ENCODE results near the gene SLC22A12. TPM values are rescaled to one million over a fixed set of nuclear protein-coding genes. Genes with fewer than 3 reads are reported as not detected.

The SLC22A12 gene
- total RNA-seq, 1 donor from 2014 or later: not detected

GRCh38 chr11:64607381-64607985 is 16.5 kb downstream of the SLC22A12 start:
- peaks cover 44% of the 10 kb centered on the region for H3K27me3 ChIP-seq (ENCODE audit: control insufficient read depth, insufficient read depth, low read length)
- H3K4me3 ChIP-seq (ENCODE audit: low read depth, low read length): no peak overlapping the region

GRCh38 chr11:64608046-64608445 is 17.0 kb downstream of the SLC22A12 start:
- no peak overlapping the region for H3K4me3 ChIP-seq (ENCODE audit: low read depth, low read length)
- no peaks in the 10 kb centered on the region for H3K36me3 ChIP-seq (ENCODE audit: control insufficient read depth, insufficient read depth, low read length)
- peaks cover 45% of the 10 kb centered on the region for H3K27me3 ChIP-seq (ENCODE audit: control insufficient read depth, insufficient read depth, low read length)
- DNase-seq (ENCODE audit: low read depth): no peak
- TF ChIP-seq CTCF (IDR thresholded peaks at IDR 0.05; ENCODE audit: insufficient read depth, low read length, poor library complexity, severe bottlenecking): no peak

More at GRCh38 chr11:64607381-64607985, 16.5 kb downstream of the SLC22A12 start:
- H3K36me3 ChIP-seq (ENCODE audit: control insufficient read depth, insufficient read depth, low read length): no peaks in the 10 kb centered on the region
- no peak for TF ChIP-seq CTCF (IDR thresholded peaks at IDR 0.05; ENCODE audit: insufficient read depth, low read length, poor library complexity, severe bottlenecking)
- DNase-seq (ENCODE audit: low read depth): no peak

GRCh38 chr11:64608636-64609035 is 17.6 kb downstream of the SLC22A12 start:
- H3K27me3 ChIP-seq (ENCODE audit: control insufficient read depth, insufficient read depth, low read length): peaks cover 47% of the 10 kb centered on the region
- no peak for TF ChIP-seq CTCF (IDR thresholded peaks at IDR 0.05; ENCODE audit: insufficient read depth, low read length, poor library complexity, severe bottlenecking)
- H3K36me3 ChIP-seq (ENCODE audit: control insufficient read depth, insufficient read depth, low read length): no peaks in the 10 kb centered on the region
- no peak overlapping the region for H3K4me3 ChIP-seq (ENCODE audit: low read depth, low read length)
- no peak for DNase-seq (ENCODE audit: low read depth)

- no peak for TF ChIP-seq CTCF (IDR thresholded peaks at IDR 0.05; ENCODE audit: insufficient read depth, low read length, poor library complexity, severe bottlenecking)
- H3K36me3 ChIP-seq (ENCODE audit: control insufficient read depth, insufficient read depth, low read length): no peaks in the 10 kb centered on the region
- DNase-seq (ENCODE audit: low read depth): no peak
- no peak overlapping the region for H3K4me3 ChIP-seq (ENCODE audit: low read depth, low read length)
- peaks cover 46% of the 10 kb centered on the region for H3K27me3 ChIP-seq (ENCODE audit: control insufficient read depth, insufficient read depth, low read length)
Observed at GRCh38 chr11:64609436-64610047, 18.5 kb downstream of the SLC22A12 start.

GRCh38 chr11:64610596-64610995 is 19.6 kb downstream of the SLC22A12 start:
- H3K27me3 ChIP-seq (ENCODE audit: control insufficient read depth, insufficient read depth, low read length): peaks cover 37% of the 10 kb centered on the region

More at GRCh38 chr11:64610596-64610995, 19.6 kb downstream of the SLC22A12 start:
- TF ChIP-seq CTCF (IDR thresholded peaks at IDR 0.05; ENCODE audit: insufficient read depth, low read length, poor library complexity, severe bottlenecking): no peak
- Histone ChIP-seq H3K4me3 (ENCODE audit: low read depth, low read length) (no peak overlapping the region), H3K36me3 (ENCODE audit: control insufficient read depth, insufficient read depth, low read length) (no peaks in the 10 kb centered on the region)
- DNase-seq (ENCODE audit: low read depth): no peak

Data from kidney epithelial cell (primary cell).